BE2C (cell line): ENCODE data around the gene DR1.

Experiments
- DNase-seq: peaks from one replicate; pipeline ENCODE4 v3.0.0-alpha.2; 2020
- H3K27me3 ChIP-seq: fragments of 250-450 bp; sonication (Bioruptor Pico); 2 replicates; pipeline ENCODE4 v1.5.1; 2020; ENCODE audit warnings: mild to moderate bottlenecking
- H3K36me3 ChIP-seq: fragments of 250-450 bp; sonication (Bioruptor Pico); 2 replicates; pipeline ENCODE4 v1.5.1; 2020; ENCODE audit warnings: mild to moderate bottlenecking
- H3K4me1 ChIP-seq: fragments of 250-450 bp; sonication (Bioruptor Pico); 2 replicates; pipeline ENCODE4 v1.5.1; 2020
- H3K4me3 ChIP-seq: 2 replicates; pipeline ENCODE4 v1.5.1; 2011; ENCODE audit warnings: low read depth, low read length
- H3K9me3 ChIP-seq: fragments of 250-450 bp; sonication (Bioruptor Pico); 2 replicates; pipeline ENCODE4 v1.5.1; 2020
- CTCF ChIP-seq: IDR thresholded peaks from 2 replicates; pipeline ENCODE4 v1.5.1; 2012; ENCODE audit warnings: mild to moderate bottlenecking, low read depth, low read length

DR1 gene

GRCh38 chr1:93394514-93394913 lies 48.8 kb downstream of the DR1 start:
- no peak for DNase-seq
- Histone ChIP-seq H3K36me3 (no peaks in the 10 kb centered on the region), H3K27me3 (no peaks in the 10 kb centered on the region), H3K4me1 (no peaks in the 10 kb centered on the region), H3K4me3 (no peak overlapping the region), H3K9me3 (no peaks in the 10 kb centered on the region)
- no peak for TF ChIP-seq CTCF

- no peaks in the 10 kb centered on the region for H3K4me1 ChIP-seq
- no peaks in the 10 kb centered on the region for H3K27me3 ChIP-seq
- H3K9me3 ChIP-seq: no peaks in the 10 kb centered on the region
- DNase-seq: no peak
- TF ChIP-seq CTCF: no peak
- H3K36me3 ChIP-seq: no peaks in the 10 kb centered on the region
- H3K4me3 ChIP-seq: no peak overlapping the region
Observed at GRCh38 chr1:93395195-93395594, 49.5 kb downstream of the DR1 start.

GRCh38 chr1:93399781-93400180 lies 54.1 kb downstream of the DR1 start:
- Histone ChIP-seq H3K36me3 (no peaks in the 10 kb centered on the region), H3K9me3 (no peaks in the 10 kb centered on the region), H3K4me1 (no peaks in the 10 kb centered on the region), H3K27me3 (no peaks in the 10 kb centered on the region), H3K4me3 (no peak overlapping the region)
- no peak for TF ChIP-seq CTCF
- DNase-seq: no peak

GRCh38 chr1:93408203-93408602 lies 62.5 kb downstream of the DR1 start:
- Histone ChIP-seq H3K9me3 (no peaks in the 10 kb centered on the region), H3K27me3 (no peaks in the 10 kb centered on the region), H3K4me1 (no peaks in the 10 kb centered on the region), H3K36me3 (no peaks in the 10 kb centered on the region), H3K4me3 (no peak overlapping the region)
- DNase-seq: no peak
- no peak for TF ChIP-seq CTCF

- Histone ChIP-seq H3K4me3 (no peak overlapping the region), H3K9me3 (no peaks in the 10 kb centered on the region), H3K4me1 (no peaks in the 10 kb centered on the region), H3K36me3 (no peaks in the 10 kb centered on the region), H3K27me3 (no peaks in the 10 kb centered on the region)
- TF ChIP-seq CTCF: no peak
- no peak for DNase-seq
Observed at GRCh38 chr1:93411000-93411399, 65.3 kb downstream of the DR1 start.

- Histone ChIP-seq H3K27me3 (no peaks in the 10 kb centered on the region), H3K9me3 (no peaks in the 10 kb centered on the region), H3K4me3 (no peak overlapping the region), H3K36me3 (no peaks in the 10 kb centered on the region), H3K4me1 (no peaks in the 10 kb centered on the region)
- no peak for DNase-seq
- TF ChIP-seq CTCF: no peak
Observed at GRCh38 chr1:93414749-93415148, 69.0 kb downstream of the DR1 start.
